HepG2 (cell line): Measurements from ENCODE around the gene LEPR. TPM values are rescaled to one million over a fixed set of nuclear protein-coding genes. Genes with fewer than 3 reads are reported as not detected.

Experiments
- ATAC-seq: fragments of 200-7000 bp; cut with Tn5 transposase; 3 replicates; pipeline ENCODE4 v1.9.1; 2020; ENCODE audit warnings: mild to moderate bottlenecking, moderate library complexity
- BruUV-seq: library from RNA; stranded (reverse); fragments of 400-500 nt; replicated peaks from 2 replicates; lab custom pipeline; 2021; lab: Mats Ljungman, UMichigan
- CTCF ChIA-PET: fragments of 300-600 bp; formaldehyde crosslinking; extraction: SDS; loops from one replicate; lab custom pipeline; 2021; ENCODE audit warnings: low total read pairs, inconsistent platforms, low intra/inter-chr PET ratio; lab: Yijun Ruan, JAX
- POLR2A ChIA-PET: fragments of 350-600 bp; sonication (Branson Sonifier 250); formaldehyde crosslinking; loops from one replicate; lab custom pipeline; 2020; ENCODE audit warnings: antibody characterized with exemption, inconsistent platforms; lab: Yijun Ruan, JAX
- DNase-seq: peaks from one replicate; pipeline ENCODE4 v3.0.0-alpha.2; 2015; ENCODE audit warnings: low spot score
- FAIRE-seq: peaks from 3 replicates; lab custom pipeline; 2011; peaks lifted over from hg19 to GRCh38; lab: Jason Lieb, UNC
- H2AFZ ChIP-seq: one replicate; pipeline ENCODE4 v1.6.1; 2011; ENCODE audit warnings: low read length, inconsistent platforms
- H3K27ac ChIP-seq: fragments of 300-600 bp; 3 replicates; pipeline ENCODE4 v1.8.0; 2011; ENCODE audit warnings: mixed run types, mild to moderate bottlenecking, mixed read lengths, low read length, inconsistent platforms; ENCODE audit not compliant: insufficient read depth; ENCODE audit errors: extremely low read length
- H3K27me3 ChIP-seq, 2 experiments: fragments of 200-600 bp in 1 of 2; 2 replicates in 1 of 2; 3 replicates in 1 of 2; pipeline versions ENCODE4 v1.6.0 to v1.8.0; 2011; ENCODE audit warnings: low read length in 2 of 2, mild to moderate bottlenecking in 2 of 2, moderate library complexity in 2 of 2, inconsistent platforms in 1 of 2; ENCODE audit not compliant: insufficient read depth in 2 of 2, control insufficient read depth in 1 of 2
- H3K36me3 ChIP-seq, 2 experiments: fragments of 200-600 bp in 1 of 2; replicated peaks in 1 of 2; 2 replicates in 1 of 2; 3 replicates in 1 of 2; pipeline versions ENCODE4 v1.5.1 to v1.8.0; 2011; ENCODE audit warnings: low read length in 2 of 2, inconsistent platforms in 1 of 2; ENCODE audit not compliant: insufficient read depth in 2 of 2, control insufficient read depth in 1 of 2
- H3K4me1 ChIP-seq: 2 replicates; pipeline ENCODE4 v1.5.1; 2012; ENCODE audit warnings: low read length, inconsistent platforms; ENCODE audit not compliant: insufficient read depth
- H3K4me2 ChIP-seq: 2 replicates; pipeline ENCODE4 v1.6.0; 2011; ENCODE audit warnings: low read depth, low read length, inconsistent platforms
- H3K4me3 ChIP-seq, 3 experiments: fragments of 200-600 bp in 1 of 3; sonication (generic), shearing (Covaris generic) in 1 of 3; replicated peaks in 1 of 3; 2 replicates each; pipeline ENCODE4 v1.5.1; 2011 to 2016; ENCODE audit warnings: low read length in 3 of 3, inconsistent platforms in 2 of 3, low read depth in 2 of 3, mild to moderate bottlenecking in 2 of 3, control low read depth in 1 of 3, mixed read lengths in 1 of 3; ENCODE audit not compliant: insufficient read depth in 1 of 3
- H3K79me2 ChIP-seq: one replicate; pipeline ENCODE4 v1.6.1; 2011; ENCODE audit warnings: low read length, inconsistent platforms; ENCODE audit not compliant: insufficient read depth
- H3K9ac ChIP-seq: 2 replicates; pipeline ENCODE4 v1.6.0; 2011; ENCODE audit warnings: mild to moderate bottlenecking, low read depth, low read length, inconsistent platforms; ENCODE audit not compliant: insufficient read depth
- H3K9me3 ChIP-seq: 2 replicates; pipeline ENCODE4 v1.5.1; 2012; ENCODE audit warnings: mild to moderate bottlenecking, low read length
- H4K20me1 ChIP-seq: 2 replicates; pipeline ENCODE4 v1.6.0; 2011; ENCODE audit warnings: inconsistent platforms, mild to moderate bottlenecking, low read length, moderate library complexity; ENCODE audit not compliant: insufficient read depth
- ATF7 ChIP-seq, 2 experiments: fragments of 450-650 bp in 1 of 2; sonication (generic) in 1 of 2; formaldehyde crosslinking in 1 of 2; IDR thresholded peaks; 2 replicates each; pipeline versions ENCODE4 v1.4.0 to v1.6.1; 2016 to 2020; ENCODE audit warnings: antibody characterized with exemption in 1 of 2, mild to moderate bottlenecking in 1 of 2, missing genetic modification reagents in 1 of 2
- BHLHE40 ChIP-seq: IDR thresholded peaks from 2 replicates; pipeline ENCODE4 v1.6.1; 2011; ENCODE audit warnings: low read length, improper control_type of control experiment
- JUNB ChIP-seq: sonication (generic); formaldehyde crosslinking; IDR thresholded peaks from 2 replicates; pipeline ENCODE4 v1.8.0; 2022; ENCODE audit warnings: missing genetic modification reagents, mild to moderate bottlenecking, borderline replicate concordance
- PCBP2 ChIP-seq: fragments of 200-400 bp; formaldehyde crosslinking; optimal IDR thresholded peaks from 2 replicates; pipeline ENCODE3; 2018; ENCODE audit warnings: low read length, low read depth; ENCODE audit not compliant: poor library complexity, severe bottlenecking
- SP1 ChIP-seq, 2 experiments: fragments of 450-650 bp in 1 of 2; sonication (generic) in 1 of 2; formaldehyde crosslinking in 1 of 2; IDR thresholded peaks; 2 replicates each; pipeline versions ENCODE4 v1.4.0 to v1.6.1; 2016 to 2020; ENCODE audit warnings: missing genetic modification reagents in 1 of 2
- ZNF138 ChIP-seq: sonication (generic); formaldehyde crosslinking; IDR thresholded peaks from 2 replicates; pipeline ENCODE4 v1.5.0; 2020; ENCODE audit warnings: mild to moderate bottlenecking, low read depth, missing genetic modification reagents
- ZNF562 ChIP-seq: sonication (generic); formaldehyde crosslinking; IDR thresholded peaks from 2 replicates; pipeline ENCODE4 v1.8.0; 2022; ENCODE audit warnings: missing genetic modification reagents, borderline replicate concordance
- ZNF839 ChIP-seq: sonication (generic); formaldehyde crosslinking; IDR thresholded peaks from 2 replicates; pipeline ENCODE4 v1.4.0; 2020; ENCODE audit warnings: missing genetic modification reagents, mild to moderate bottlenecking, borderline replicate concordance
- WGBS: methylation state at CpG from one replicate; pipeline ENCODE4 v1.1.6; 2017; ENCODE audit warnings: low lambda C conversion rate; 5-methylcytosine and 5-hydroxymethylcytosine counted together
- in situ Hi-C: cut with HindIII; loops from 2 replicates; pipeline ENCODE4 v1.10.0; 2017; ENCODE audit warnings: low pct_unique_long_range_greater_than_20kb; ENCODE audit not compliant: extremely low pct_ligation_motif_present
- intact Hi-C: fragments of 100-400 bp; cut with micrococcal nuclease; formaldehyde crosslinking; loops from one replicate; pipeline ENCODE4 v1.10.0; 2022; ENCODE audit not compliant: unreplicated experiment
- polyA plus RNA-seq, 8 experiments: library from polyadenylated mRNA; depleted of rRNA in 3 of 8; stranded (reverse) in 7 of 8; unstranded in 1 of 8; fragments of >200 nt; fragmentation: Illumina TruSeq in 4 of 8; extraction: Trizol in 4 of 8; gene quantifications; 2 replicates each; pipeline versions ENCODE4 v1.2.1 to v1.2.3, GENCODE V29; 2011 to 2016; ENCODE audit warnings: low read depth in 4 of 8, missing spikeins in 1 of 8, mixed read lengths in 1 of 8; ENCODE audit not compliant: insufficient read depth in 1 of 8
- total RNA-seq, 5 experiments: library from RNA; depleted of rRNA; stranded (reverse); fragments of >200 nt; fragmentation: Illumina TruSeq; extraction: Trizol; gene quantifications; 2 replicates each; pipeline ENCODE4 v1.2.3, GENCODE V29; 2016; ENCODE audit warnings: low read depth in 1 of 5
- TF ChIP-seq, protein P1 (sequence below): sonication (generic); formaldehyde crosslinking; IDR thresholded peaks from 2 replicates; pipeline ENCODE4 v1.4.0; 2020; ENCODE audit warnings: missing genetic modification reagents, borderline replicate concordance
- TF ChIP-seq, protein P2 (sequence below): sonication (generic); formaldehyde crosslinking; IDR thresholded peaks from 2 replicates; pipeline ENCODE4 v1.9.0; 2021; ENCODE audit warnings: missing genetic modification reagents, mild to moderate bottlenecking, borderline replicate concordance
- TF ChIP-seq, protein P3 (sequence below), 2 experiments: sonication (generic) in 1 of 2; formaldehyde crosslinking in 1 of 2; IDR thresholded peaks; 2 replicates each; pipeline versions ENCODE4 v1.4.0 to v1.6.1; 2016 to 2020; ENCODE audit warnings: borderline replicate concordance in 1 of 2, low read depth in 1 of 2, mild to moderate bottlenecking in 1 of 2, missing genetic modification reagents in 1 of 2

LEPR gene
- total and polyA plus RNA-seq, 2 of the 13 experiments (the other 11 are each of a cell fraction or from before 2014, with no cell fraction given), result 0.60 to 1.7 TPM

- in situ Hi-C loops, result no loop called here
- no peak for TF ChIP-seq ATF7 (IDR thresholded peaks at IDR 0.05)
- TF ChIP-seq ATF7 (CRISPR knock-in tag; IDR thresholded peaks at IDR 0.05), result no peak
- no peak for TF ChIP-seq BHLHE40
- TF ChIP-seq, protein P1, sequence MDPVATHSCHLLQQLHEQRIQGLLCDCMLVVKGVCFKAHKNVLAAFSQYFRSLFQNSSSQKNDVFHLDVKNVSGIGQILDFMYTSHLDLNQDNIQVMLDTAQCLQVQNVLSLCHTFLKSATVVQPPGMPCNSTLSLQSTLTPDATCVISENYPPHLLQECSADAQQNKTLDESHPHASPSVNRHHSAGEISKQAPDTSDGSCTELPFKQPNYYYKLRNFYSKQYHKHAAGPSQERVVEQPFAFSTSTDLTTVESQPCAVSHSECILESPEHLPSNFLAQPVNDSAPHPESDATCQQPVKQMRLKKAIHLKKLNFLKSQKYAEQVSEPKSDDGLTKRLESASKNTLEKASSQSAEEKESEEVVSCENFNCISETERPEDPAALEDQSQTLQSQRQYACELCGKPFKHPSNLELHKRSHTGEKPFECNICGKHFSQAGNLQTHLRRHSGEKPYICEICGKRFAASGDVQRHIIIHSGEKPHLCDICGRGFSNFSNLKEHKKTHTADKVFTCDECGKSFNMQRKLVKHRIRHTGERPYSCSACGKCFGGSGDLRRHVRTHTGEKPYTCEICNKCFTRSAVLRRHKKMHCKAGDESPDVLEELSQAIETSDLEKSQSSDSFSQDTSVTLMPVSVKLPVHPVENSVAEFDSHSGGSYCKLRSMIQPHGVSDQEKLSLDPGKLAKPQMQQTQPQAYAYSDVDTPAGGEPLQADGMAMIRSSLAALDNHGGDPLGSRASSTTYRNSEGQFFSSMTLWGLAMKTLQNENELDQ, result no peak
- TF ChIP-seq, protein P2, sequence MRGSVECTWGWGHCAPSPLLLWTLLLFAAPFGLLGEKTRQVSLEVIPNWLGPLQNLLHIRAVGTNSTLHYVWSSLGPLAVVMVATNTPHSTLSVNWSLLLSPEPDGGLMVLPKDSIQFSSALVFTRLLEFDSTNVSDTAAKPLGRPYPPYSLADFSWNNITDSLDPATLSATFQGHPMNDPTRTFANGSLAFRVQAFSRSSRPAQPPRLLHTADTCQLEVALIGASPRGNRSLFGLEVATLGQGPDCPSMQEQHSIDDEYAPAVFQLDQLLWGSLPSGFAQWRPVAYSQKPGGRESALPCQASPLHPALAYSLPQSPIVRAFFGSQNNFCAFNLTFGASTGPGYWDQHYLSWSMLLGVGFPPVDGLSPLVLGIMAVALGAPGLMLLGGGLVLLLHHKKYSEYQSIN, result no peak
- TF ChIP-seq SP1 (IDR thresholded peaks at IDR 0.05), result no peak
- TF ChIP-seq SP1 (CRISPR knock-in tag; IDR thresholded peaks at IDR 0.05), result no peak
- TF ChIP-seq, protein P3, sequence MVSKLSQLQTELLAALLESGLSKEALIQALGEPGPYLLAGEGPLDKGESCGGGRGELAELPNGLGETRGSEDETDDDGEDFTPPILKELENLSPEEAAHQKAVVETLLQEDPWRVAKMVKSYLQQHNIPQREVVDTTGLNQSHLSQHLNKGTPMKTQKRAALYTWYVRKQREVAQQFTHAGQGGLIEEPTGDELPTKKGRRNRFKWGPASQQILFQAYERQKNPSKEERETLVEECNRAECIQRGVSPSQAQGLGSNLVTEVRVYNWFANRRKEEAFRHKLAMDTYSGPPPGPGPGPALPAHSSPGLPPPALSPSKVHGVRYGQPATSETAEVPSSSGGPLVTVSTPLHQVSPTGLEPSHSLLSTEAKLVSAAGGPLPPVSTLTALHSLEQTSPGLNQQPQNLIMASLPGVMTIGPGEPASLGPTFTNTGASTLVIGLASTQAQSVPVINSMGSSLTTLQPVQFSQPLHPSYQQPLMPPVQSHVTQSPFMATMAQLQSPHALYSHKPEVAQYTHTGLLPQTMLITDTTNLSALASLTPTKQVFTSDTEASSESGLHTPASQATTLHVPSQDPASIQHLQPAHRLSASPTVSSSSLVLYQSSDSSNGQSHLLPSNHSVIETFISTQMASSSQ (IDR thresholded peaks at IDR 0.05; ENCODE audit: low read depth), result no peak
- TF ChIP-seq, protein P3 (CRISPR knock-in tag; IDR thresholded peaks at IDR 0.05; ENCODE audit: borderline replicate concordance), result no peak
- TF ChIP-seq ZNF839 (CRISPR knock-in tag), result no peak
- no peak for TF ChIP-seq ZNF138 (CRISPR knock-in tag)
- no peak for TF ChIP-seq PCBP2
- no peak for TF ChIP-seq ZNF562
- no peak for TF ChIP-seq JUNB (CRISPR knock-in tag)
Measured at GRCh38 chr1:65398083-65398482, 22.4 kb upstream of the LEPR start.

More at GRCh38 chr1:65398083-65398482, 22.4 kb upstream of the LEPR start:
- no peaks in the 10 kb centered on the region for H4K20me1 ChIP-seq
- no TSS peak for BruUV-seq
- ATAC-seq (no peak), DNase-seq (no peak), FAIRE-seq (no peak)
- H3K27ac ChIP-seq, result no peak overlapping the region
- CTCF ChIA-PET, result no interaction called here
- H3K79me2 ChIP-seq, result no peaks in the 10 kb centered on the region
- intact Hi-C loops, result no loop called here
- no peak overlapping the region for H2AFZ ChIP-seq
- POLR2A ChIA-PET, result no interaction called here
- H3K4me1 ChIP-seq, result peaks cover 11% of the 10 kb centered on the region
- H3K36me3 ChIP-seq, result no peaks in the 10 kb centered on the region
- no peak overlapping the region for H3K4me3 ChIP-seq
- 97% methylated on average over 1 of the region's 1 CpG for WGBS
- H3K4me2 ChIP-seq, result no peak overlapping the region
- no peaks in the 10 kb centered on the region for H3K9me3 ChIP-seq
- H3K9ac ChIP-seq, result no peak overlapping the region
- H3K27me3 ChIP-seq, result no peaks in the 10 kb centered on the region
